ENCODE measurements around the gene DDX24. TPM values are rescaled to one million over a fixed set of nuclear protein-coding genes. Genes with fewer than 3 reads are reported as not detected.
A peak's percentile ranks its signal among the peaks of the same experiment; 100 is the strongest.

Gene DDX24
- total RNA-seq, 1 donor from 2014 or later = 168 TPM

- TF ChIP-seq CTCF (conservative IDR thresholded peaks at IDR 0.05) = no peak
- DNase-seq (ENCODE audit: low read depth, low spot score) = no peak
- no peaks in the 10 kb centered on the region for H3K36me3 Mint-ChIP-seq (ENCODE audit: low read depth)
- no peak overlapping the region for H3K4me3 Mint-ChIP-seq
- H3K9me3 Mint-ChIP-seq = no peaks in the 10 kb centered on the region
- H3K27me3 Mint-ChIP-seq (ENCODE audit: low read depth) = peaks cover 9% of the 10 kb centered on the region
- no peaks in the 10 kb centered on the region for H3K4me1 Mint-ChIP-seq
- H3K27ac Mint-ChIP-seq (ENCODE audit: unreplicated experiment) = peak overlapping the region; percentile 78
These were observed 66.6 kb downstream of the DDX24 start for GRCh38 chr14:94014382-94014781.

GRCh38 chr14:94011795-94012194, 69.2 kb downstream of the DDX24 start:
- no peak overlapping the region for H3K27ac Mint-ChIP-seq (ENCODE audit: unreplicated experiment)
- DNase-seq (ENCODE audit: low read depth, low spot score) = no peak
- H3K36me3 Mint-ChIP-seq (ENCODE audit: low read depth) = no peaks in the 10 kb centered on the region
- H3K4me3 Mint-ChIP-seq = no peak overlapping the region
- no peaks in the 10 kb centered on the region for H3K4me1 Mint-ChIP-seq
- no peaks in the 10 kb centered on the region for H3K9me3 Mint-ChIP-seq
- H3K27me3 Mint-ChIP-seq (ENCODE audit: low read depth) = peaks cover 10% of the 10 kb centered on the region
- TF ChIP-seq CTCF (conservative IDR thresholded peaks at IDR 0.05) = no peak

GRCh38 chr14:94010625-94011024, 70.4 kb downstream of the DDX24 start:
- DNase-seq (ENCODE audit: low read depth, low spot score) = no peak
- H3K36me3 Mint-ChIP-seq (ENCODE audit: low read depth) = no peaks in the 10 kb centered on the region
- no peaks in the 10 kb centered on the region for H3K9me3 Mint-ChIP-seq
- H3K27me3 Mint-ChIP-seq (ENCODE audit: low read depth) = peaks cover 10% of the 10 kb centered on the region
- no peak for TF ChIP-seq CTCF (conservative IDR thresholded peaks at IDR 0.05)
- H3K4me1 Mint-ChIP-seq = no peaks in the 10 kb centered on the region
- H3K27ac Mint-ChIP-seq (ENCODE audit: unreplicated experiment) = no peak overlapping the region
- H3K4me3 Mint-ChIP-seq = no peak overlapping the region

GRCh38 chr14:94009767-94010166, 71.2 kb downstream of the DDX24 start:
- H3K27ac Mint-ChIP-seq (ENCODE audit: unreplicated experiment) = no peak overlapping the region
- no peak for DNase-seq (ENCODE audit: low read depth, low spot score)
- H3K27me3 Mint-ChIP-seq (ENCODE audit: low read depth) = peaks cover 13% of the 10 kb centered on the region
- no peaks in the 10 kb centered on the region for H3K36me3 Mint-ChIP-seq (ENCODE audit: low read depth)
- no peaks in the 10 kb centered on the region for H3K4me1 Mint-ChIP-seq
- H3K9me3 Mint-ChIP-seq = no peaks in the 10 kb centered on the region
- TF ChIP-seq CTCF (conservative IDR thresholded peaks at IDR 0.05) = no peak
- H3K4me3 Mint-ChIP-seq = no peak overlapping the region

GRCh38 chr14:94008234-94008633, 72.8 kb downstream of the DDX24 start:
- Mint-ChIP-seq H3K4me3 (no peak overlapping the region), H3K4me1 (no peaks in the 10 kb centered on the region), H3K9me3 (no peaks in the 10 kb centered on the region), H3K27ac (ENCODE audit: unreplicated experiment) (no peak overlapping the region), H3K36me3 (ENCODE audit: low read depth) (no peaks in the 10 kb centered on the region), H3K27me3 (ENCODE audit: low read depth) (peaks cover 18% of the 10 kb centered on the region)
- TF ChIP-seq CTCF (conservative IDR thresholded peaks at IDR 0.05) = no peak
- DNase-seq (ENCODE audit: low read depth, low spot score) = no peak

Measured in neural crest cell (in vitro differentiated cells).